ENCODE results near the gene GATAD1. TPM values are rescaled to one million over a fixed set of nuclear protein-coding genes. Genes with fewer than 3 reads are reported as not detected.

The GATAD1 gene
- total and polyA plus RNA-seq, 2 of the 13 experiments (the other 11 are each of a cell fraction or from before 2014, with no cell fraction given), result 20.6 to 42.1 TPM

- TF ChIP-seq THRA (CRISPR knock-in tag; IDR thresholded peaks at IDR 0.05; ENCODE audit: borderline replicate concordance) (no peak; the same call in 1 of the 2 replicates), ZNF350 (CRISPR knock-in tag; IDR thresholded peaks at IDR 0.05; ENCODE audit: borderline replicate concordance, low read depth) (peak; percentile 68; the same call in 1 of the 2 replicates), TEF (CRISPR knock-in tag; IDR thresholded peaks at IDR 0.05) (0 out of 2 replicates have a peak, but pooled peaks have one; percentile 56), ZSCAN31 (CRISPR knock-in tag; IDR thresholded peaks at IDR 0.05; ENCODE audit: low read depth) (0 out of 2 replicates have a peak, but pooled peaks have one; percentile 75), TFE3 (CRISPR knock-in tag; IDR thresholded peaks at IDR 0.05) (peak; percentile 93), MTF2 (CRISPR knock-in tag; IDR thresholded peaks at IDR 0.05; ENCODE audit: borderline replicate concordance) (no peak), TFAP4 (IDR thresholded peaks at IDR 0.05; ENCODE audit: borderline replicate concordance, low read depth) (no peak), ZBTB33 (CRISPR knock-in tag; IDR thresholded peaks at IDR 0.05) (no peak), KAT8 (CRISPR knock-in tag; IDR thresholded peaks at IDR 0.05) (peak; percentile 93), THAP9 (CRISPR knock-in tag; IDR thresholded peaks at IDR 0.05; ENCODE audit: borderline replicate concordance) (peak; percentile 87; the same call in 1 of the 2 replicates), ATF7-NPFF (CRISPR knock-in tag; IDR thresholded peaks at IDR 0.05; ENCODE audit: low read depth) (peak; percentile 85), FOSL2 (CRISPR knock-in tag; IDR thresholded peaks at IDR 0.05) (no peak), NFIC (IDR thresholded peaks at IDR 0.05; ENCODE audit: low read length) (no peak), ZNF740 (CRISPR knock-in tag; IDR thresholded peaks at IDR 0.05) (peak; percentile 97), ZNF337 (CRISPR knock-in tag; IDR thresholded peaks at IDR 0.05; ENCODE audit: borderline replicate concordance, low read depth) (no peak), IRF2 (CRISPR knock-in tag; IDR thresholded peaks at IDR 0.05) (peak; percentile 59; the same call in 1 of the 2 replicates), ZSCAN20 (CRISPR knock-in tag; IDR thresholded peaks at IDR 0.05; ENCODE audit: borderline replicate concordance) (peak; percentile 69; the same call in 1 of the 2 replicates), ATRX (CRISPR knock-in tag; IDR thresholded peaks at IDR 0.05; ENCODE audit: borderline replicate concordance) (no peak)
Observed at GRCh38 chr7:92447345-92448204, at the start of gene GATAD1 (continued).
